Medulla oblongata (tissue), 1 donor: ENCODE data around the gene FAM98B.

ENCODE experiments used
- DNase-seq: peaks from one replicate; pipeline ENCODE4 v3.0.0-alpha.2; 2015; ENCODE audit errors: extremely low spot score

The FAM98B gene

GRCh38 chr15:38461066-38461833 is 7.3 kb downstream of the FAM98B start:
- no peak for DNase-seq

DNA sequence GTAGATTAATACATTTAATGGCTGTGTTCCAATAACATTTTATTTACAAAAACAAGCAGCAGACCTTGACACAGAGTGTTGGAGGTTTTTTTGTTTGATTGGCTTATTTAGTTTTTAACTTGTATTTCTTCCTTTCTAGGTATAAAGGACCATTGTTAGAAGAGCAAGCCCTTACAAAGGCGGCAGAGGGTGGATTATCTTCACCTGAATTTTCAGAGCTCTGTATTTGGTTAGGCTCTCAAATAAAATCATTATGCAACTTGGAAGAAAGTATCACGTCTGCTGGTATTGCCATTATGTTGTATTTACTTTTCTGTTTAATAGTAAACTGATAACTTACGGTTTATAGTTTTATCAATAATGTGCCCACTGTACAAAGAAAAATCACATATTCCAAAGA is 10.0 kb downstream of the FAM98B start:
- DNase-seq: no peak

DNA sequence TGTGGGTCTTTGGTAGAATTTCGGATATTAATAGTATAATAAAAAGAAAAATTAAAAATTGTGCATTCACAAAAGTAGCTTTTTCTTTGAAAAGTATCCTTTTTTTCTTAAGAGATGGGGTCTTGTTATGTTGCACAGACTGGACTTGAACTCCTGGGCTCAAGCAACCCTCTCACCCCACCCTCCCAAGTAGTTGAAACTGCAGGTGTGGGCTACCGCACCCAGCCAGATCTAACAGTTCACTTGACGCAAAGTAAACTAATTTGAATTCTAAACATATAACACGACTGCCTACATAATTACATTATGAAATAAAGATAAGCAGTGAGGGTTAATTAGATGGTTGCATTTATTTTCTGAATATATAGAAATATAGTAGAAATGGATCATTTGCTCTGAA is 10.7 kb downstream of the FAM98B start:
- DNase-seq: no peak

GRCh38 chr15:38470816-38471215 is 16.9 kb downstream of the FAM98B start:
- no peak for DNase-seq

DNA sequence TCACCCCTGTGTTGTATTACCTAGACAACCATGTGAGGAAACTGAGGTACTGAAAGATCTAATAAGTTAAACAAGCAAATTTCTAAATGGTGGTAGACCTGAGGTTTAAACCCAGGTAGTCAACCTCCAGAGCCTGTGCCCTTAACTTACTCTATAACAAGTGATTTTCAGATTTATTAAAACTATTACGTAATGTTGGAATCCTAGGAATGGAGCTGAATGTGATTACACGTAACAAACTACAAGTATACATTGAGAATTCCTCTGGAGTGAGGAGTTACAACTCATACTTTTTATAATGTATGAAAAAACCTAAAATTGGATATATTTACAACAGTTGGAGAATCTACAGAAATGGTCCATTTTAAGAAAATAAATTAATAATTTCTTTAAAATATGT is 18.0 kb downstream of the FAM98B start:
- DNase-seq: no peak

- peak; percentile 89 for DNase-seq
These were observed 20.3 kb downstream of the FAM98B start for GRCh38 chr15:38474155-38474757.

GRCh38 chr15:38475361-38475760 is 21.4 kb downstream of the FAM98B start:
- no peak for DNase-seq

DNA sequence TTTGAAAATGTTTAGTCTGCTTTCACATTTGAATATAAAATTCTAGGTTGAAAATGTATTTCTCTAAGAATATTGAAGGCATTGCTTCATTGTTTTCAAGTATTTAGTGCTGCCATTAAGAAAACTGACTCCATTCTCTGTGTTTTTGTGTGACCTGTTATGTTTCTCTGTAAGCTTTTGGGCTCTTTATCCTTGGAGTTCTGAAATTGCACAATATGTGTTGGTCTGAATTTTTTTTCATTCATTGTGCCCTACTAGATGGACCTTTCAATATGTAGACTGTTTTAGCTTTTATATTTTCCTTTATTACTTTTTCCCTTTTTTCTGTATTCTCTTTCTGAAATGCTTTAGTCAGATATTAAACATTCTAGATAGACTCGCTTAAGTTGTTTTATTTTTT is 22.2 kb downstream of the FAM98B start:
- no peak for DNase-seq

DNA sequence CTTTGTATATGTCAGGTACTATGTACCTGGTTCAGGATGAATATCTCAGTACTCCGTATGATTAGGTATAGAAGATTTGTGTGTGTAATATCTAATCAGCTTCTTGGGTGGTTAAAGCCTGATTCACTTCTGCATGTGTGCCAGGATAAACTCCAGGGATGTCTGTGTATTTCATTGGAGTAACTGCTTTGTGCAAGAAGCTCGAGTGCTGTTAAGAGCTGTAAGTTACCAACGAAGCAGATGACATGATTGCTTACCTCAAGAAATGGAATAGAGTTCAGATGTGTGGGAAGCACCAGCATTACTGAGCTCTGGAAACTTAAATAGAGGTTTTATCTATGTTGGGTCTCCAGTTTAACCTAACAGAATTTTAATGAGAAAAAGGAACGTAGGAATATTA is 23.7 kb downstream of the FAM98B start:
- no peak for DNase-seq

- no peak for DNase-seq
These were observed 25.3 kb downstream of the FAM98B start for GRCh38 chr15:38479266-38479665.

DNA sequence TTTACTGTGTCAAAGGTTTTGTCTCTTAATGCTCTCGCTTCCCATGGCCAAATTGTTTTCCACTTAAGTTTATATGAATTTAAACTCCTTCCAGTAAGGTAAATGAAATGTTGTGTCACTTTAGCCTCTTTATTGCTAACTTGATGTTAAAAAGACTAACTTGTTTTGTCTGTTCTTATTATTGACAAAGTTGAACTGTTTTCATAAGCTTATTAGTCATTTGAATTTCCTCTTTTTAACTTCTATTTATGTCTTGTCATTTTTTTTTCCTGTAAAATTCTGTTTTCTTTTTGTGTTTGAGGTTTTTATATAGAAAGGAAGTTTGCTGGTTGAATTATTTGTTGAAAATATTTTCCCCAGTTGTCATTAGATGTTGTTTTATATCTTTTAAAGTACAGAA is 25.8 kb downstream of the FAM98B start:
- DNase-seq: no peak

- no peak for DNase-seq
These were observed 27.2 kb downstream of the FAM98B start for GRCh38 chr15:38481113-38481512.

GRCh38 chr15:38481761-38482160 is 27.8 kb downstream of the FAM98B start:
- DNase-seq: no peak

- no peak for DNase-seq
These were observed 28.6 kb downstream of the FAM98B start for GRCh38 chr15:38482572-38482971.

DNA sequence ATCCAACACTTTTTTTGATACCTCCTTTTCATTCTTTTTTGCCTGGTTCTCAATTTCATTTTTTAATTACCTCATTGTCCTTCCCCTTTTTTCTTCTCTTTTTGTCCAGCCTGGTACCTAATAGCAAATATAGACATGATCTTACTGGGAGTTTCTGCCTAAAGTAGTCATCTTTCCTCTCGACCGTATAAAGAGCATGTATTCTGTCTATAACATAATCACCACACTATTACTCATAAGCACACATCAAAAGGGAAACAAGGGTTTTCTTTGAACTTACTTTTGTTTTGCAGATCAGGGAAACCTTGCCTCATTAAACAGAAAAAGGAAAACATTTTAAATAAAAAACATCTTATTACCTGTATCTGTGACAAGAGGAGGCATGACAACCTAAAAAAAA is 33.0 kb downstream of the FAM98B start:
- DNase-seq: no peak

- no peak for DNase-seq
These were observed 33.5 kb downstream of the FAM98B start for GRCh38 chr15:38487378-38487777.

- no peak for DNase-seq
These were observed 36.5 kb downstream of the FAM98B start for GRCh38 chr15:38490242-38490922.

- DNase-seq: no peak
These were observed 42.2 kb downstream of the FAM98B start for GRCh38 chr15:38496151-38496550.

- DNase-seq: no peak
These were observed 45.7 kb downstream of the FAM98B start for GRCh38 chr15:38499651-38500050.

DNA sequence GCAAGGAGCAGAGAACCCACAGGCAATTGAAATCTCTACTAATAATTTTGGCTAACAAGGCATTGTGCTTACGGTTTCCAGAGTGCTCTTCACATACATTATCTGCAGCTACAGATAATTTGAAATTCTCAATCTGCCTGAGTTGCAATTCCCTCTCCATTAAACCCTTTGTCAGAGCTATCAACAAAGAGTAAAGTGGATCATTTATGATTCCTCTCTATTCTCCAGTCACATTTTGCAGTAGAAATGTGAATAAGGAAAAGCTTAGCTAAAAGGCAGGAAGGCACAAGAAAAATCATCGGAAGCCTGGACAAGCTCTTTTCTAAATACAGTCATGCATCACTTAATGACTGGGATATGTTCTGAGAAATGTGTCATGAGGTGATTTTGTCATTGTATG is 49.6 kb downstream of the FAM98B start:
- DNase-seq: no peak

DNA sequence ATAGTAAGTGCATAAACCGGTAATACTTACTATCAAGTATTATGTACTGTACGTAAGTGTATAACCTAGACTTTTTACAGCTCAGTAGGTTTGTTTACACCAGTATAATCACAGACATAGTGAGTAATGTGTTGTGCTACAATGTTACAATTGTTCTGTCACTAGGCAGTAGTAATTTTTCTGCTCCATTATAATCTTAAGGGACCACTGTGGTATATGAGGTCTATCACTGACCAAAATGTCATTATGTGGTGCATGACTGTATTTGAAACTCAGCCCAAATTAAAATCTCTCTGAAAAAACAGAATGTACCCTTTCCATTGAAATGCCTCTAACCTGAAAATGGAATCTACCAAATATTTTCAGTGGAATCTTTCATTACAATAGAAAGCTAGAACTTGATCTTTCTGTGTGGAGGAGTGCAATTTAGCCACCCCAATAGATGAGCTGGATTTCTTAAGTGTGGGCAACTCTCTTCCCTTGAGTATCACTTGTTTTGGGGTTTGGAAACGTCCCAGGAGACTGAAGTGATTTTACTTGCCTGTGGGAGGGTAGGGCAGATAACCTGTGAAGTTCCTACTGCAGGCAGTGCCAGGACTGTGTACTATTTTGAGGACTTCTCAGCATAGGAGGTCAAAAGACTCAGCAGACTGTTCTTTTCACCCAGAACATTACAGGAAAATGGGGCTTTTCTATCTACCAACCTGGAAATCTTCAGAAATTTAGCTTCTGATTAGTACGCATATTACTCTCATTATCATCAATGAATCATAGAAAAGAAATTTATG is 50.9 kb downstream of the FAM98B start:
- no peak for DNase-seq

DNA sequence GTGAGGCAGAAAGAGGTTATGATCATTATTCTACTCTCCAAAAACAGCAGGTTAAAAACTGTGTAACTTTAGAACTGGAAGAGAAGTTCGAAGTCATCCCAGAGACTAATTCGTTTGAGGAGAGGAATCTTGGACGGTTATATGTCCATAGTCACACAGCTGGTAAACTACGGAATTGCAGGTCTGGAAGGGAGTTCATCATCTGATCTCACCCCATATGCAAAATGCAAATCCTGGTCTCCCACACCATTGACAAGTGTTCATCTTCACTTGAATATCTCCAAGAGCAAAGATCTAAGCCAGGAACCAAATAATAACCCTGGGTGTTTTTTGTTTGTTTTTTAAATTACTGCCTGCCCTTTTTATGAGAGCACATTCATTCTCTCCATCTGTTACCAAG is 53.1 kb downstream of the FAM98B start:
- no peak for DNase-seq
